HepG2 (cell line): ENCODE data around the gene DDAH2. TPM values are rescaled to one million over a fixed set of nuclear protein-coding genes. Genes with fewer than 3 reads are reported as not detected.
A peak's percentile ranks its signal among the peaks of the same experiment; 100 is the strongest.

Experiments
- AGO2 ChIP-seq: fragments of 200-400 bp; formaldehyde crosslinking; optimal IDR thresholded peaks from 2 replicates; pipeline ENCODE3; 2017; ENCODE audit warnings: mild to moderate bottlenecking, low read depth, low read length, moderate library complexity
- ATF6 ChIP-seq: sonication (generic); formaldehyde crosslinking; conservative IDR thresholded peaks from 2 replicates; pipeline ENCODE4 v1.4.0; 2020; ENCODE audit warnings: missing genetic modification reagents
- FIP1L1 ChIP-seq: fragments of 200-400 bp; formaldehyde crosslinking; IDR thresholded peaks from 2 replicates; pipeline ENCODE4 v1.6.1; 2018; ENCODE audit warnings: low read depth, mild to moderate bottlenecking, low read length, moderate library complexity, borderline replicate concordance; ENCODE audit not compliant: insufficient read depth
- HHEX ChIP-seq: IDR thresholded peaks from 2 replicates; pipeline ENCODE4 v1.6.1; 2016; ENCODE audit warnings: control low read depth
- JDP2 ChIP-seq: sonication (generic); formaldehyde crosslinking; IDR thresholded peaks from 2 replicates; pipeline ENCODE4 v1.8.1; 2022; ENCODE audit warnings: missing genetic modification reagents, borderline replicate concordance
- KLF12 ChIP-seq: sonication (generic); formaldehyde crosslinking; IDR thresholded peaks from 2 replicates; pipeline ENCODE4 v1.4.0; 2020; ENCODE audit warnings: missing genetic modification reagents, borderline replicate concordance
- MATR3 ChIP-seq: sonication (generic); formaldehyde crosslinking; IDR thresholded peaks from 2 replicates; pipeline ENCODE4 v1.4.0; 2020; ENCODE audit warnings: missing genetic modification reagents
- NBN ChIP-seq: fragments of 450-650 bp; conservative IDR thresholded peaks from 2 replicates; pipeline ENCODE4 v1.6.1; 2017
- NFYB ChIP-seq: sonication (generic); formaldehyde crosslinking; IDR thresholded peaks from 2 replicates; pipeline ENCODE4 v1.4.0; 2020; ENCODE audit warnings: missing genetic modification reagents
- ONECUT2 ChIP-seq: sonication (generic); formaldehyde crosslinking; IDR thresholded peaks from 2 replicates; pipeline ENCODE4 v1.4.0; 2020; ENCODE audit warnings: missing genetic modification reagents
- PHF20 ChIP-seq: sonication (generic); formaldehyde crosslinking; IDR thresholded peaks from 2 replicates; pipeline ENCODE4 v1.5.0; 2020; ENCODE audit warnings: mild to moderate bottlenecking, missing genetic modification reagents
- PHF21A ChIP-seq: sonication (generic); formaldehyde crosslinking; IDR thresholded peaks from 2 replicates; pipeline ENCODE4 v1.5.0; 2020; ENCODE audit warnings: mild to moderate bottlenecking, missing genetic modification reagents
- REXO4 ChIP-seq: sonication (generic); formaldehyde crosslinking; IDR thresholded peaks from 2 replicates; pipeline ENCODE4 v1.8.0; 2022; ENCODE audit warnings: missing genetic modification reagents, mild to moderate bottlenecking, borderline replicate concordance
- ZBTB3 ChIP-seq: sonication (generic); formaldehyde crosslinking; IDR thresholded peaks from 2 replicates; pipeline ENCODE4 v1.4.0; 2020; ENCODE audit warnings: low read depth, mild to moderate bottlenecking, moderate library complexity, missing genetic modification reagents, borderline replicate concordance
- ZBTB37 ChIP-seq: sonication (generic); formaldehyde crosslinking; IDR thresholded peaks from 2 replicates; pipeline ENCODE4 v1.4.0; 2020; ENCODE audit warnings: mild to moderate bottlenecking, missing genetic modification reagents
- ZNF256 ChIP-seq: sonication (generic); formaldehyde crosslinking; conservative IDR thresholded peaks from 2 replicates; pipeline ENCODE4 v1.4.0; 2020; ENCODE audit warnings: missing genetic modification reagents
- ZNF691 ChIP-seq: sonication (generic); formaldehyde crosslinking; IDR thresholded peaks from 2 replicates; pipeline ENCODE4 v1.4.0; 2020; ENCODE audit warnings: missing genetic modification reagents, low read depth, mild to moderate bottlenecking, borderline replicate concordance
- ZNF879 ChIP-seq: sonication (generic); formaldehyde crosslinking; IDR thresholded peaks from 2 replicates; pipeline ENCODE4 v1.8.1; 2023; ENCODE audit warnings: missing genetic modification reagents
- polyA plus RNA-seq, 8 experiments: library from polyadenylated mRNA; depleted of rRNA in 3 of 8; stranded (reverse) in 7 of 8; unstranded in 1 of 8; fragments of >200 nt; fragmentation: Illumina TruSeq in 4 of 8; extraction: Trizol in 4 of 8; gene quantifications; 2 replicates each; pipeline versions ENCODE4 v1.2.1 to v1.2.3, GENCODE V29; 2011 to 2016; ENCODE audit warnings: low read depth in 4 of 8, missing spikeins in 1 of 8, mixed read lengths in 1 of 8; ENCODE audit not compliant: insufficient read depth in 1 of 8
- total RNA-seq, 5 experiments: library from RNA; depleted of rRNA; stranded (reverse); fragments of >200 nt; fragmentation: Illumina TruSeq; extraction: Trizol; gene quantifications; 2 replicates each; pipeline ENCODE4 v1.2.3, GENCODE V29; 2016; ENCODE audit warnings: low read depth in 1 of 5
- TF ChIP-seq, protein P1 (sequence below): sonication (generic); formaldehyde crosslinking; IDR thresholded peaks from 2 replicates; pipeline ENCODE4 v1.5.1; 2020; ENCODE audit warnings: mild to moderate bottlenecking, moderate library complexity, missing genetic modification reagents
- TF ChIP-seq, protein P2 (sequence below), 2 experiments: sonication (generic) in 1 of 2; formaldehyde crosslinking in 1 of 2; IDR thresholded peaks; 2 replicates each; pipeline versions ENCODE4 v1.4.0 to v1.6.1; 2016 to 2020; ENCODE audit warnings: borderline replicate concordance in 1 of 2, low read depth in 1 of 2, mild to moderate bottlenecking in 1 of 2, missing genetic modification reagents in 1 of 2

DDAH2 gene
- total and polyA plus RNA-seq, 2 of the 13 experiments (the other 11 are each of a cell fraction or from before 2014, with no cell fraction given), result 16.4 to 21.1 TPM

- TF ChIP-seq REXO4 (CRISPR knock-in tag) (no peak), ZNF879 (CRISPR knock-in tag) (peak; percentile 63; the same call in 1 of the 2 replicates), PHF20 (CRISPR knock-in tag) (no peak), ZNF256 (CRISPR knock-in tag) (no peak), PHF21A (CRISPR knock-in tag) (no peak), NFYB (CRISPR knock-in tag) (no peak), ATF6 (no peak), AGO2 (no peak), HHEX (CRISPR knock-in tag) (no peak), MATR3 (no peak), ZNF691 (no peak), ZBTB3 (no peak), KLF12 (no peak), NBN (no peak), ONECUT2 (CRISPR knock-in tag) (no peak), JDP2 (CRISPR knock-in tag) (no peak), ZBTB37 (CRISPR knock-in tag) (no peak), FIP1L1 (no peak)
- TF ChIP-seq, protein P1, sequence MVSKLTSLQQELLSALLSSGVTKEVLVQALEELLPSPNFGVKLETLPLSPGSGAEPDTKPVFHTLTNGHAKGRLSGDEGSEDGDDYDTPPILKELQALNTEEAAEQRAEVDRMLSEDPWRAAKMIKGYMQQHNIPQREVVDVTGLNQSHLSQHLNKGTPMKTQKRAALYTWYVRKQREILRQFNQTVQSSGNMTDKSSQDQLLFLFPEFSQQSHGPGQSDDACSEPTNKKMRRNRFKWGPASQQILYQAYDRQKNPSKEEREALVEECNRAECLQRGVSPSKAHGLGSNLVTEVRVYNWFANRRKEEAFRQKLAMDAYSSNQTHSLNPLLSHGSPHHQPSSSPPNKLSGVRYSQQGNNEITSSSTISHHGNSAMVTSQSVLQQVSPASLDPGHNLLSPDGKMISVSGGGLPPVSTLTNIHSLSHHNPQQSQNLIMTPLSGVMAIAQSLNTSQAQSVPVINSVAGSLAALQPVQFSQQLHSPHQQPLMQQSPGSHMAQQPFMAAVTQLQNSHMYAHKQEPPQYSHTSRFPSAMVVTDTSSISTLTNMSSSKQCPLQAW (CRISPR knock-in tag), result no peak
- TF ChIP-seq, protein P2, sequence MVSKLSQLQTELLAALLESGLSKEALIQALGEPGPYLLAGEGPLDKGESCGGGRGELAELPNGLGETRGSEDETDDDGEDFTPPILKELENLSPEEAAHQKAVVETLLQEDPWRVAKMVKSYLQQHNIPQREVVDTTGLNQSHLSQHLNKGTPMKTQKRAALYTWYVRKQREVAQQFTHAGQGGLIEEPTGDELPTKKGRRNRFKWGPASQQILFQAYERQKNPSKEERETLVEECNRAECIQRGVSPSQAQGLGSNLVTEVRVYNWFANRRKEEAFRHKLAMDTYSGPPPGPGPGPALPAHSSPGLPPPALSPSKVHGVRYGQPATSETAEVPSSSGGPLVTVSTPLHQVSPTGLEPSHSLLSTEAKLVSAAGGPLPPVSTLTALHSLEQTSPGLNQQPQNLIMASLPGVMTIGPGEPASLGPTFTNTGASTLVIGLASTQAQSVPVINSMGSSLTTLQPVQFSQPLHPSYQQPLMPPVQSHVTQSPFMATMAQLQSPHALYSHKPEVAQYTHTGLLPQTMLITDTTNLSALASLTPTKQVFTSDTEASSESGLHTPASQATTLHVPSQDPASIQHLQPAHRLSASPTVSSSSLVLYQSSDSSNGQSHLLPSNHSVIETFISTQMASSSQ (IDR thresholded peaks at IDR 0.05; ENCODE audit: low read depth), result no peak
- TF ChIP-seq, protein P2 (CRISPR knock-in tag; IDR thresholded peaks at IDR 0.05; ENCODE audit: borderline replicate concordance), result no peak
Measured at GRCh38 chr6:31734247-31734820, 5.2 kb upstream of the DDAH2 start (continued).
